Rectal smooth muscle tissue (tissue), 1 donor: Measurements from ENCODE around the gene PPIAL4G.
"Not testable (repeated sequence)": the region's sequence is repeated elsewhere in the genome, so short reads cannot be mapped to it uniquely, and the experiment has no call there.

Experiments
- H3K27ac ChIP-seq: one replicate; pipeline ENCODE4 v1.7.0; 2013; ENCODE audit warnings: low read depth, low read length, inconsistent platforms
- H3K27me3 ChIP-seq: one replicate; pipeline ENCODE4 v1.7.0; 2013; ENCODE audit warnings: low read length; ENCODE audit not compliant: control insufficient read depth, insufficient read depth
- H3K36me3 ChIP-seq: one replicate; pipeline ENCODE4 v1.7.0; 2013; ENCODE audit warnings: low read length; ENCODE audit not compliant: control insufficient read depth, insufficient read depth
- H3K4me1 ChIP-seq: one replicate; pipeline ENCODE4 v1.7.0; 2013; ENCODE audit warnings: low read length; ENCODE audit not compliant: control insufficient read depth, insufficient read depth
- H3K4me3 ChIP-seq: one replicate; pipeline ENCODE4 v1.7.0; 2013; ENCODE audit warnings: low read length
- H3K9ac ChIP-seq: one replicate; pipeline ENCODE4 v1.7.0; 2013; ENCODE audit warnings: low read length

The PPIAL4G gene

DNA sequence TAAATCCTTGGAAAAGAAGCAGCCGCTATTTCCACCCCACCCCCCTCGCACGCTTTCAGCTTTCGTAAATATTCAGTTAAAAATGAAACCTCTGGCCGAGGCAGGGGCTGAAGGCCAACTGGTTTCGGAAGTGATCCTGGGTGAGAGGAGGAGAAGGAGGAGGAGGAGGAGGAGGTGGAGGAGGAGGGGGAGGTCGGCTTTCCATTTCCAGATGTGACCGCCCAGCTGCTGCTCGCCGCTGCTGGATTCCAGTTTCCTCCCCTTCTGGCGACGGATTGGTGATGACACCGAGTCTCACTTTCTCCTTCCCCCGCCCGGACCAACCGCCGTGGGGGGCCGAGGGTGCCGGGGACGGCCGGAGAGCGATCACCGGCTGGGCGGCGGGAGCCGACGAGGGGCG is 23.4 kb downstream of the PPIAL4G start:
- not testable (repeated sequence) for H3K4me3 ChIP-seq, H3K27me3 ChIP-seq, H3K27ac ChIP-seq, H3K9ac ChIP-seq, H3K36me3 ChIP-seq, H3K4me1 ChIP-seq

DNA sequence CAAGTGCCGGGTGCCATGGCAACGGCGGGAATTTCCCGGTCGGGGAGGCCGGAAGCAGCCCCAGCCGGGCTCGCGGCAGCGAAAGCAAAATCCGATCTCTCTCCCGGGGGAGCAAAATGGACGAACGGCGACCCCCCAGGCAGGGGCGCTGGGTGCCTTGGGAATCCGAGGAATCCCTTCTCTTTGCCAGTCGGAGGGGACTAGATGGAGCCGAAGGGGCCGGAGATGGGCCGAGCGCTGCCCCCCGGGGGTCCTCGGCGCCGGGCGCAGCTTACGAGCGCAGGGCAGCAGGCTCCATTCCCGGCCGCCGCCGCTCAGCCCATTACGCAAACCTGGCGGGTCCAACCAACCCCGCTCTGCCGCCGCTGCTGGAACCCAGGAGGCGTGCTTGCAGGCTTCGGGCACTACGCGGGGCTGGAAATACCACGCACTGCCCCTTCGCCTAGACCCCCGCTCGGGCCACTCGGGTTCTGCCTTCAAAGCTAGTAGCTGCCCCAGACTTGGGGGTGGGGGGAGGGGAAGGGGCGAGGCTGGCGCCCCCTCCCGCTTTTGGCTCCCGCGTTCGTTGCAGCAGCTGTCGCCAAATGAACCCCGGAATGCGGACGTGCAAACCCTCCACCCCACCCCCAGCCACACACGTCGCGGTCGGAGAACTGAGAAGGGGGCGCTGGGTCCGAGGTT is 24.1 kb downstream of the PPIAL4G start:
- not testable (repeated sequence) for H3K36me3 ChIP-seq, H3K27me3 ChIP-seq, H3K4me1 ChIP-seq
- Histone ChIP-seq H3K9ac (peak overlapping the region; percentile 49), H3K27ac (peak overlapping the region; percentile 77), H3K4me3 (peak overlapping the region; percentile 55)

DNA sequence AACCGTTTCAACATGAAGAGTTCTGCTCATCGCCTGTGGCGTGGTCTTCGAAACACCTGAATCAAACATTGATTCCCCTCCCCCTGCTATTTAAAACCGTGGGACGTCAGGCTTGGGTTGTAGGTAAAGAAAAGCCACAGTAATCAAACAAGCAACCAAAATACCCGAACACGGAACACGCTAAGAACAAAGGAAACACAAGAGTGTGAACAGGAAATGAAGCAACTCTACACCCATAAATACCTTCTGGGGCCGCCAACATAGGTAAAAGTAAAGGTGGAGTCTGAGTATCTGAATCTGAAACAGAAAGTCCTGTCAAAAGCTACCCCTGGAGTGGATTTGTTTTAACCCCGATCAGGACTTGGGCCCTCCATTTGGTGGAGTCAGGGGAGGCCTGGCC is 24.7 kb downstream of the PPIAL4G start:
- not testable (repeated sequence) for H3K9ac ChIP-seq, H3K4me3 ChIP-seq, H3K36me3 ChIP-seq, H3K27ac ChIP-seq, H3K4me1 ChIP-seq, H3K27me3 ChIP-seq

DNA sequence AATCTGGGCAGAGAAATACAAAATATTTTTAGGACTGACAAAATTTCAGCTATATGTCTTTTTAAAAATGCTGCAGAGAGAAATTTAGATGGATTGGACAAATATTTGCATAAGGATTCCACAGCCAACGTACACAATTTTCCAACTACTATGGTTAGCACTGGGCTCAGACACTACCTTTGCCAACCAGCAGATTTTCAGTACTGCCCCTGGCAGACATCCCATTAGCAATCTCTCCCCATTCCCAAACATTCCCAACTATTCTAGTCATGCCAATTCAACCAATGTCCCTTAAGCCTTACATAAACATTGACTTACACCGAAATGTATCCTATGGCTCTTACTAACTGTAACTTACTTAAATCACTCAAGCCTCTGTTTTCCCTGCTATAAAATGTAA is 30.3 kb downstream of the PPIAL4G start:
- not testable (repeated sequence) for H3K4me1 ChIP-seq, H3K27me3 ChIP-seq, H3K4me3 ChIP-seq, H3K36me3 ChIP-seq, H3K27ac ChIP-seq, H3K9ac ChIP-seq

DNA sequence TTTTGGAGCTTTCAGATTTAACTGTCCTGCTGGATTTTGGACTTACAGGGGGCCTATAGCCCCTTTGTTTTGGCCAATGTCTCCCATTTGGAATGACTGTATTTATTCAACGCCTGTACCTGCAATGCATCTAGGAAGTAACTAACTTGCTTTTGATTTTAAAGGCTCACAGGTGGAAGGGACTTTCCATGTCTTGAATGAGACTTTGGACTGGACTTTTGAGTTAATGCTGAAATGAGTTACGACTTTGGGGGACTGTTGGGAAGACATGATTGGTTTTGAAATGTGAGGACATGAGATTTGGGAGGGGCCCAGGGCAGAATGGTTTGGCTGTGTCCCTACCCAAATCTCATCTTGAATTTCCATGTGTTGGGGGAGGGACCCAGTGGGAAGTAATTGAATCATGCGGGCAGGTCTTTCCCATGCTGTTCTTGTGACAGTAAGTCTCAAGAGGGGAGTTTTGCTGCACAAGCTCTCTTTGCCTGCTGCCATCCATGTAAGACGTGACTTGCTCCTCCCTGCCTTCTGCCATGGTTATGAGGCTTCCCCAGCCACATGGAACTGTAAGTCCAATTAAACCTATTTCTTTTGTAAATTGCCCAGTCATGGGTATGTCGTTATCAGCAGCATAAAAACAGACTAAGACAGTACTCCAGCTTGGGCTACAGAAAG is 43.3 kb downstream of the PPIAL4G start:
- not testable (repeated sequence) for H3K4me1 ChIP-seq, H3K4me3 ChIP-seq, H3K27me3 ChIP-seq, H3K27ac ChIP-seq, H3K9ac ChIP-seq, H3K36me3 ChIP-seq

DNA sequence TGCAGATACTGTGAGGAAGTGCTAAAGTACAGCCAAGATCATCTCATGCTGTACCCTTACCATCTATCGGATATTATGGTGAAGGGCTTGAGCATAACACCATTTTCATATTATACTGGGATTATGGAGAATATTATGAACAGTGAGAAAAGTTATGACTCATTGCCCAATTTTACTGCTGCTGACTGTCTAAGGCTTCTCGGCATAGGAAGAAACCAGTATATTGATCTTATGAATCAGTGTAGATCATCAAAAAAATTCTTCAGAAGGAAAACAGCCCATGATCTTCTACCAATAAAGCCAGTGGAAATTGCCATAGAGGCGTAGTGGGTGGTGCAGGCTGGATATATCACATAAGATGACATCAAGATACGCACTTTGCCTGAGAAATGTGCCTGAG is 47.7 kb downstream of the PPIAL4G start:
- H3K27me3 ChIP-seq = no peaks in the 10 kb centered on the region
- H3K36me3 ChIP-seq = no peaks in the 10 kb centered on the region
- H3K9ac ChIP-seq = no peak overlapping the region
- H3K27ac ChIP-seq = no peak overlapping the region
- no peaks in the 10 kb centered on the region for H3K4me1 ChIP-seq
- H3K4me3 ChIP-seq = no peak overlapping the region

DNA sequence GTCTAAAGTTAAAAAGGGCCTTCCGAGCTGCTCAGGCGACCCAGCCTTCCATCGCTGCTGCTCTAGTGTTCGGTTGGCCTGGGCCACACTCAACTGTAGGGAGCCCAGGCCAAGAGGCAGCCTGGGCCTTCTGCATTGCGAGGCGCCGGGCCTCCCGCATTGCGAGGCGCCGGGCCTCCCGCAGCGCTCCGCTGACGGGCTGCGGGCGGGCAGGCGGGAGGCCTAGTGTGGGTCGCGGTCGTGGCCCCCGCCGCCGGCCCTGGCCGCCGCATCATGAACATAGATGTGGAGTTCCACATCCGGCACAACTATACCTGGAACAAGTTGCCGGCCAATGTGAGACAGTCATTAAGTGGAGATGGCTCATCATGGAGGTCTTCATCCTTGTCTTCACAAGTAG is 48.3 kb downstream of the PPIAL4G start:
- H3K27ac ChIP-seq = no peak overlapping the region
- H3K27me3 ChIP-seq = no peaks in the 10 kb centered on the region
- H3K4me1 ChIP-seq = no peaks in the 10 kb centered on the region
- H3K9ac ChIP-seq = no peak overlapping the region
- H3K4me3 ChIP-seq = no peak overlapping the region
- H3K36me3 ChIP-seq = no peaks in the 10 kb centered on the region

DNA sequence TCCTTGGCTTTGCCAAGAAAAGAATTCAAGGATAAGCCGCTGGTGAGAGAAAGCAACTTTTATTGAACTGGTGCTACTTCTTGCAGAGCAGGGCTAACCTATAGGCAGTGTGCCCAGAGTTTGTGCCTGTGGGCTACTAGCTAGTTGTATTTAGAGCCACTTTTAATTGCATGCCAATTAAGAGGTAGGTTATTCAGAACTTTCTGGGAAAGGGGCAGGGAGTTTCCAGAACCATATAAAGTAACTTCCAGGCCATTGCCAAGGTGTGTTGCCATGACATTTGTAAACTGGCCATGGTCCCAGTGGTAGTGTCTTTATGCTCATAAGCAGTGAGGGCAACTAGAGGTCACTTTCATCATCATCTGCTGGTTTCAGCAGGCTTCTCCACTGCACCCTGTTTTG is 50.2 kb downstream of the PPIAL4G start:
- H3K27me3 ChIP-seq, H3K4me1 ChIP-seq, H3K9ac ChIP-seq, H3K4me3 ChIP-seq, H3K36me3 ChIP-seq, H3K27ac ChIP-seq: not testable (repeated sequence)
